Myocyte (in vitro differentiated cells): ENCODE data around the gene ACSS1. TPM values are rescaled to one million over a fixed set of nuclear protein-coding genes. Genes with fewer than 3 reads are reported as not detected.
A peak's percentile ranks its signal among the peaks of the same experiment; 100 is the strongest.

Experiments
- DNase-seq: peaks from one replicate; pipeline ENCODE4 v3.0.0-alpha.2; 2012; ENCODE audit warnings: low read depth
- total RNA-seq: library from RNA; depleted of rRNA; stranded (reverse); fragments of >200 nt; gene quantifications from 2 replicates; pipeline ENCODE4 v1.2.3, GENCODE V29; 2014

The ACSS1 gene
- total RNA-seq, 1 donor from 2014 or later = 1.3 TPM

DNA sequence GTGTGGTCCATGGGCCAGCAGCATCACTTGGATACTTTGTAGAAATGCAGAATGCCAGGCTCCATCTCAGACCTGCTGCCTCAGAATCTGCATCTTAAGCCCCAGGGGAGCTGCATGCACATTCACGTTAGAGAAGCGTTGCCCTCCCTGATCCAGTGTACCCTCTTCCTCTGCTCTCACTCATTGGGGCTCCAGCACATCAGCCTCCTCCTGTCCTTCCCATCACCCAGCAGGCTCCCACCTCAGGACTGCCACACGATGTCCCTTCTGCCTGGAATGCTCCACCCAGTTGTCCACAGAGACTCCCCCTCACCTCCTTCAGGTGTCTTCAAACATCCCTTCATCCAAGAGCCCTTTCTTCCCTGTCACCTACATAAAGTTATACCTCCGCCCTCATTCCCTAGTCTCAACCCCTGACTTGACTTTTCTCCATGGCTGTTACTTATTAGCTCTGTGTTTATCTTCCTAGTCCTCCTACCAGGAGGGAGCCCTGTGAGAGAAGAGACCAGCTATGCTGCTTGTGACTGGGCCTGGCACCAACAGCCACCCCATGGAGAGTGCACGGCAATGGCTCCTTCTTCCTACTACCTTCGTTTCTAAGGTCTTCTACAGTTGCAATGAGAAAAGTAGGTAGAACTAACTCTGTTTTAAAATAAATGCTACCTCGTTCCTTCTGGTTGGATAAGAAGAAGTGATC lies 3.3 kb upstream of the ACSS1 start:
- no peak for DNase-seq

DNA sequence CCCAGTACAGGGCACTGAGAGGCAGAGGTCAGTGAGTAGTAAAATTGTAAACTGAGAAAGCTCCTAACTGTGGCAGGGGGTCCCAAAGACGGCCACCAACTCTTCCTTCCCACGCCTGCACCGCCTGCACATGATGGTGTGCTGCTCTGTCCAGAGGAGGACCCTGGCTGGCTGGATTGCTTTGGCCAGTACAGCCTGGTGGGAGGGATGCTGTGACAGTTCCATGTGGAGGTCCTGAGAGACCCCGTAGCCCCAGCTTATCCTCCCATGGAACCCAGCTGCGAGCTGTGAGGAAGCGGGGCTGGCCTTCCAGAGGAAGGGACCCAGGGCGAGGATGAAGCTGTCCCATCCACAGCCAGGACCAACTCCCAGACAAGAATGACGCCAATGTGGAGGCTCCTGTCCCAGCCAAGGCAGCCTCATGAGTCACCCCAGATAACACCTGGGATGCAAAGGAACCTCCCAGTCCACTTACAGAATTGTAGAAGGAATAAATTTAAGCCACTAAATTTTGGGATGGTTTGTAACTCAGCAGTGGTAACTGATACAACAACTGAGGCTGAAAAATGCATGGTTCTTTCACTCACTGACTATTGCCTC lies 2.0 kb upstream of the ACSS1 start:
- DNase-seq = no peak

DNA sequence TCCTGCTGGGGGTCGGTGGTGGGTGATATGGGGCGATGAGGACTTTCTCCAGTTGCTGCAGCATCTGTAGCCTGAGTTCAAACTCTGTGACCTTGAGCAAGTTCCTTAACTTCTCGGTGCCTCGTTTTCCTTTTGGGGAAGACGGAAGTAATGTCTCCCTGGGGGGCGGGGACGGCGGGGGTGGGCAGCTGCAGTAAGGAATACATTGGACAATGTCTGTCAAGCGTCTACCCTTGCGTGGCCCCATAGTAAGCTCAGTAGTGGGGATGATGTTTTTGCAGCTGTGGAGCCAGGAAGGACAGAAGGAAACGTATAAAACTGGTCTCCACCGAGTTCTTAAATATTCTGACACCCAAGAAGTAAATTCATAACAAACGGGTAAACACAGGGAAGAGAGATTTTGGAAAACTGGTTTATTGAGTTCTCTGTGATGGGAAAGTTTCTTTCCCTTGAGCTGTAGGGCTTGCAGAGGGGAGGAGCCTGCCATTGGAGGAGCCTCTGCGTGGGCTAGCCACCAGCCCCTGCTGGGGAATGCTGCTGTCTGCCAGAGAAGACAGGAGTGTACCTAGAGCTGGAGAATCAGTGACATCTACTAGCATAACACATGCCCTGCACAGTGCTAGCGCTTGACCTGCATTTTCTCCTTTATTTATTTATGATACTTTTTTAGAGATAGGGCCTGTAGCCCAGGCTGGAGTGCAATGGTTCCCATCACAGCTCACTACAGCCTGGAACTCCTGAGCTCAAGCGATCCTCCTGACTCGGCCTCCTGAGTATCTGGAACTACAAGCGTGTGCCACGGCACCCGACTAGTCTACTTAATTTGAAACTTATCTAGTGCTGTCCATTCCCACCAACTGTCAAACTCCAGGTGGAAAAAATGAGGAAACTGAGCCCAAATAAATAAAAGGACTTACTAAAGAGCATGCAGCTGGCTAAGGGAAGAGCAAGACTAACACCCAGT lies 1.2 kb upstream of the ACSS1 start:
- DNase-seq = no peak

DNA sequence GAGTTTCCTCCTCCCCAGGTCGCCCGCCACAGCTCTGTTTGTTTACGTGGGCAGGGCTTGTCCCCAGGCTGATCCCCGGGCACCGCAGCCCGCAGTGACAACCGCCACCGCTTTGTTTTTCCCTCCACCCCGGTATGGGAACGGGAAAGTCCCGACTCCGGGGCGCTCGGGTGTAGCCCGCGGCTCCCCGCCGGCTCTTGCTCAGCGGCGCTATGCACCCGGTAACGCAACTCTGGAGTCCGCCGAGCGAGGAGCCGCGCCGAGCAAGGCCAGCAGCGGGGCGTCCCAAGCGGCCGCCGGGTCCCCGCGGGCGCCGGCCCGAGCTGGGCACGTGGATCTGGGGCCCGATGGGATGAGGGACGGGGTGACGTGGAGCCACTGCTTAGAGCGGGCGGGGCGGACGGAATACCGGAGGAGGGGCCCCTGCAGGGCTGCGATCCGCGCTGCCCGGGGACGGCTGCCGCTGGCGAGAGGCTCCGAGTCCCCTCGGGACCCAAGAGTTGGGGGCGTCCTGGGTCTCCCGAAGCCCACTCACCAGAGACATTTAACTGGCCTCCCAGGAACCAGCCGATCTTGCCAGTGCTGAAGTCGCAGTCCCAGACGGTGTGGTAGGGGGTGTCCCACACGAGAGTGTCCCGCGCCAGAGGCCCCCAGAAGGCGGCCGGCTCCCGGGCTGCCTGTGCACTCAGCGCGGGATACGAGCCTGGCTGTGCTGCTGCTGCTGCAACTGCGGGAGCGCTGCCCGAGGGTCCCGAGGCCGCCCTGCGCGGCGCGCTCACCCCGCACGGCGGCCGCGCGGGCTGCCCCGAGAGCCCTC lies 497 bp downstream of the ACSS1 start:
- DNase-seq = peak; percentile 47

DNA sequence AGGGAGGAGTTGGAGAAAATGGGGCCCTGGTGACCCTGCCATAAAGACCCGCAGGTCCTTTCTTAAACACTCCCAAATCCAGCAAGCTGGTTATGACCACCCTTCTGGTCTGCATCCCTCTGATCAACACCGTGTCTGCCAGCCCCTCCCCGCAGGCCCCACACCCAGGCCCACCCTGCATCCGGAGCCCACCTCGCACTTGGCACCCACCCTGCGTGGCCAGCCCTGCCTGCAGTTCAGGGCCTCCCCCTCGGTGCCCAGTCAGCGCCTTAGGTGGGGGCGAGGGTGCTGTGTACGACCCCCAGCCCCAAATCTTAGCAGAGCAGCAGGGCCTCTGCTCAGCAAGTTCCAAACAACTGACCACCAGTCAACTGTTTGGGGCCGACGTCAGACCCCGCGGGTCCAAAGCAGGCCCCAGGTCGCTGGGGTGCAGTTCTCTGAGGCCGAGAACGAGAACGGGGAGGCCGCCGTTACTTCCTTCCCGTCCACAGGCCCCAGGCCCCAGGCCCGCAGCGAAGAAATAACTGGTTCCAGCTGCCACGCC lies 1.2 kb downstream of the ACSS1 start:
- DNase-seq = no peak

DNA sequence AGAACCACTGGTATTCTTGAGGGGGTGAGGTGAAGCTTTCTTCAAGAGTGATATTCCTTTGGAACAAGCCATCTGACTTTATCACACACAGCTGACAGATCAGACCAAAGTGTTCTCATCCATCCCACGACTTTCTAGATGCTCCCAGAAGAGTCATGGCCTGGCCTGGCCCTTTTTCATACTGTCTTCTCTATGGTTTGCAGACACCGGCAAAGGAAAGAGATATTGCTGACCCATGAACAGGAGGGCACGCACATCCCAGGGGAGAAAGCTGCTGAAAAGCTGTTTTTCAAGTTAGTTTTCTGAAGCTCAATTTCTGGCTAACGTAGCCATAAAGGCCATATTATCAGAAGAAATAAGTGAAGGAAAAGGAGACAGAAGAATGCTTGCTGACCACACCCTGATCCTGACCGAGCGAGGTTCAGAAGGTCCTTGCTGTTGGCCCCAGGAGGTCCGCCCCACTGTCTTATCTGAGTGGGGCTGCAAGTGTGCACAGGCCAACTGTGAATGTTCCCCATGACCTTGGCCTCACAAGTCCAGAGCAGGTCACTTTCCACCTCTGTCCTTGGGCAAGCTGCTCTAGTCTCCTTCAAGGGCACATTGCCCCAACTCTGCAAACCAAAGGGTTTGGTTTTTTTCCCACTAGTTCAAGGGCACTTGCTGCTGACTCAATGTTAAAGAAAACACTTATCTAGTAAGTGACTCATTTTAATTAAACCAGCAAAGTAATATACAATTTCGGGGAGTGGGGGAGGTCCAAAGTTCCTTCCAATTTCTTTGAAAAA lies 2.0 kb downstream of the ACSS1 start:
- DNase-seq = no peak

DNA sequence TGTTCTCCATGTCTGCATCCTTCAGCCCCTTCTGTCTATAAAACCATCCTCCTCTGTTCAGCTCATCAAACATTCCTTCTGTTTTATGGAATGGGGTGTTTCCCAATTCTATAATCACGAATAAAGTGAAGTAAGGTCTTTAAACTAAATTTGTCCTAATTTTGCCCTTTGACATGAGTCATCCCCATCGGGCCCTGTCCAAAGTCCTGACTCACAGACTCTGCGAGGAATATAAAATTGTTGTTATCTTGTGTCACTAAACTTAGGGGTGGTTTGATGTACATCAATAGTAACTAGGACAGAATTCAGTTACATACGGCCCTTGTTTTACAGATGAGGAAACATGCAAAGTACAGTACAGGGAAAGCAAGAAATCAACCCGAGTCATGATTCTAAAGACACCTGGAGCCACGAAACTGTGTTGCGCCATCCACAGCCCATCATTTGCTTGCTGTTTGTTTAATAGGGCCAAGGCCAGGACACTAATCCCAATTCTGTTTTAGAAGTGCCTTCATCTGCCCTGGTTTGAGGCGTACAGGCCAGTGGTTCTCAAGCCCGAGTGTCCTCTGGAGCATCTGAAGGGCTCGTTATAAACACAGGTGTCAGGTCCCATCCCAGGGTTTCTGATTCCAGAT lies 2.8 kb downstream of the ACSS1 start:
- peak; percentile 39 for DNase-seq

DNA sequence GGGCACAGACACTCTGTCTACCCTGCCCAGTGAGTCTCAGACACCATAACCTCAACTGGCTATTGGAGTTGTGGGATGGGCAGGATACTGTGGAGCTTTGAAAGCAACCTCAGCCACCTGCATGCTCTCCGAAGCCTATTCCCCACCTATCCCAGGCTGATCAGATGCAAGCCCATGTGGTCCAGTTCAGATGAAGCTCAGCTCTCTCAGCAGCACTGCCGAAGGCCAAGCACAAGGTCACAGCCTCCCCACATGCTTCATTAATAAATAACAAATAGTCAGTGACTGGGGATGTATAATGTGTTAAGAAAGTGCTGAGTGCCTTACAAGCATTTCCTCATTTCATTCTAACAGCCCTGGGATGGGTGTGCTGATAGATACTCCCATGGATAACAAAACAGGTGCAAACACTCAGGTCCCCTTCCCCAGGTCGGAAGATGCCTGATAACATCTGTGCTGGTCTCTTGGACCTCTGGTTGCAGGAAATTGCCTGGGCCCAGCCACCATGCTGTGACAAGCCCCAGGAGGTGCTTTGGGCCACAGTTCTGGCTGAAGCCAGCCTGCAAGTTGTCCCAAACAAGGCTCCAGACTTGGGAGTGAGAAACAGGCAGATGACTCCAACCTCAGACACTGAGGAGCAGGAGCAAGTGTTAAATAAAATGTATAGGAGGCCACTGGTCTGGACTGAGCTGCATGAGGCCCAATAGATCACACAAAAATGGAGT lies 3.7 kb downstream of the ACSS1 start:
- no peak for DNase-seq

DNA sequence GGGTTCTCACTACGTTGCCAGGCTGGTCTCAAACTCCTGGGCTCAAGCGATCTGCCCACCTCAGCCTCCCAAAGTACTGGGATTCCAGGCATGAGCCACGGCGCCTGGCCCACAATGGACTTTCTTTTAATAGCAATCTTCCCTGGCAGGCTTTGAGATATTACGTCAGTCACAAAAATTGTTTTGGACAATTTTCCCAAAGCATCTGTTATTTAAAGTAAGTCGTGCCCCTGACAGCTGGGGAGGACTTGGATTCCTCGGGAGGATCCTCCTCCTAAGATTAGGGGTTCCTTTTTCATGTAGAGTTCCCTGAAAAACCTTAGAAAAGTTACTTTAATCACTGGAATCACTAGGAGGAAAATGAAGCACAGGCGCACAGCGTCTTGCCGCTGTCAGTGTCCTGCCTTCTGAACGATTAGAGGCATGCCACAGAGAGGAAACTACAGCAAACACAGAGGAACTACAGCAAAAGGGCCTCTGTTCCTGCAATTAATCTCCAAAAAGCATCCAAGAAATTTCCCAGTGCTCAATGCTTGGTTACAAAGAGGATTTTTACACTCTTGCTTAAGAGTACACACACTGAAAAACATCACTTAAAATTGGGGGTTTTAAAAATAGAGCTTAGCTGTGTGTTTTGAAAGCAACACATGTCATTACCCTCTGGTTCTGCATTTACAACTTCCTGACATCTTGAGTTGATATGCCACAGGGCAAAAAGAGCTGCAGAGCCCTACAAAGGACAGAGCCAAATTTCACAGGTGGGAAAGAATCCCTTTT lies 4.5 kb downstream of the ACSS1 start:
- peak; percentile 92 for DNase-seq

DNA sequence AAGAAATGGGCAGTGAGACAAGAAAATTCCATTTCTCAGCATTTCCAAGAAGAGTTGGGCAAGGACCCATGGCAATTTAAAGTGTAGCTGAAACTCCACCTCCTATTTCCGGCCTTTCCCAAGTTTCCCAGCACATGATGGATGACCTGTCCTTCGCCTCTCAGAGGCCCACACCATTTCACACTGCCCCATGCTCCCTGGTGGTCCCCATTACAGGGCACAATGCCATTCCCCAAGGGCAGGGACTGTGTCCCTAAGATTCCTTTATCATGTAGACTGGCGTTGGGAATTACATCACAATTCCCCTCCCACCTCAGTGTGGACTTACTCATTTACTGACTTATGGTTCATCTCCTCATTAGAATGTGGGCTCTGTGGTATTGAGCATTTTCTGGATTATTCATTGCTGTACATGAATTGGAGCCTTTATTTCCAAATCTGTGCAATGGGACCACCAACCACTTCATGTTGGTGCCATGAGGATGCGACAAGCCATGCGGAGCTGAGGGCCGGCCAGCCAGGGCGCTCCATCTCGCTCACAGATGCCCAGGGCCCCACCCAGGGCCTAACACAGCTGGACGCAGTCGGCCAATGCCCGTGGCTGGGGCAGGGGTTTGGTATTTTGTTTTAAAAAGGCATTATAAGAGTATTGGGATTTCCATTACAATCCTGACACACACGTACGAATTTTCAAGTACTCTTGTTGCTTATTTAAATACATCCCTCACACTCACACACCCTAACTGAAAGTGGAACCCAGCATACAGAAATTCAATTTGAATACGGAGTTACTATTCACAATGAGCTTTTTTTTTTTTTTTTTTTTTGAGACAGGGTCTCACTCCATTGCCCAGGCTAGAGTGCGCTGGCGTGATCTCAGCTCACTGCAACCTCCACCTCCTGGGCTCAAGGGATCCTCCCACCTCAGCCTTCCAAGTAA lies 5.4 kb downstream of the ACSS1 start:
- DNase-seq = no peak

DNA sequence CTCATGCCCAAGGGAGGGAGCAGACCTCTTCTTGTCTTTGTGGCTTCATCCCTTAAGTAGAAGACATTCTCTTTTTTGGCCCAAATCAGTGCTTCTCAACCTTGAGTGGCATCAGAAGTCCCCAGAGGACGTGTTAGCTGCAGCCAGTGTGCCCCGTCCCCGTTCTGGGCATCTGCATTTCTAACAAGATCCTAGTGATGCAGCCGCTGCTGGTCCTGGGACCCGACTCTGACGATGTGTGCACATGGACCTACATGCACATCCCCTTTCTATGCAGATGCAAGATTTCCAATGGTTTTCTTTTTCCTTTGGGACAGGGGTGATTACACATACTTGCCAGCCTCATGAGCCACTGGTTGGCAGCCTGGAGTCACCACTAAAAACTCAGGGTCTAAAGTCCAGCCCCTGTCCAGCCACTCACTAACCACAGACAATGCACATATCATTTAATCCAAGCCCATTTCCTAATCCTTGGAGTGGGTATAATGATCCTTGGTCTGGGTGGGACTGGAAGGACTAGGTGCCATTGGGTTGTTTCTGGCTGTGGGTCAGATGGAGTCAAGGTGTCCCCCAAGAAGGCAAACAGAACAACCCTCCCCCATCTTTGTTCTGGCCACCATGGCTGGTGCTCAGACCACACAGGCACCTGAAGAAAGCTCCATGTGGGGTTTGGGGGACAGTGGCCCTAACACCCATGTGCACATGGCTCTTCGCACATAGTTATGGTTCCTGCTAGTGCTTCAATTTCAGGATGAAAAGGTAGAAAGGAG lies 6.4 kb downstream of the ACSS1 start:
- DNase-seq = no peak

DNA sequence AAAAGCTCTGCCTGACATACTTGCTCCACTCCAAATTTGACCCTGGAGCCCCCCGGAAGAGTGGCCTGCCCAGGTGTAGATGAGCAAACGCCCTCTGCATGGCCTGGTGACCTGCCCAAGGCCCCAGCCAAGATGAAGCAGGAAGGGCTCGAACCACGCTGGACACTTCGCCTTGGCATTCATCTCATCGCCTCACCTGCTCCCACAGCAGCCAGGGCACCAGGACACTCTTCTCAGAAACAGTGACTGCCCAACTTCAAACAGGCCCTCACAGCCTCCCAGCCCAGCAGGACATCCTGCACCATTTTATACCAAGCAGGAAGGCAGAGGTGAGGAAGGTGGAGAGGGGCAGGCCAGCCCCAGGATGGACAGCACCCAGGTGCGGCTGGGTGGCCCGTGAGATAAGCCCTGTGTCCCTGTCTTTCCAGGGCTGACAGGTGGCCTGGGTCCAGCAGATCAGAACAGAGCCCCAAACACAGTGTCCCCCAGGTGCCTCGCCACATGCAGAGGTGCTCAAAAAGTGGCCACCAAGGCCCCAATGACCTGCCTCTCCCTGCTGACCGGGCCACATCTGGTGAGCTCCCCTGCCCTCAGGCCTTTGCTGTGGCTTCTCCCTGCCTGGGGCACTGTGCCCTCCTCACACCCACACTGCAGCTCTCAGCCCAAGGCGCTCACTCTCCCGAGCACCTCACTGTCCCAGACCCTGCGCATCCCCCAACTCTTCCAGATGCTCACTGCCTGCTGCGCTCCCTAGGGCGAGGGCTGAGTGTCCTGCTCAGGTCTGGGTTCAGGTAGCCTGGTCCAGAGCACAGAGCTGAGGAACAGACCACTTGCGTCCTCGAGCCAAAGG lies 7.2 kb downstream of the ACSS1 start:
- DNase-seq = no peak

DNA sequence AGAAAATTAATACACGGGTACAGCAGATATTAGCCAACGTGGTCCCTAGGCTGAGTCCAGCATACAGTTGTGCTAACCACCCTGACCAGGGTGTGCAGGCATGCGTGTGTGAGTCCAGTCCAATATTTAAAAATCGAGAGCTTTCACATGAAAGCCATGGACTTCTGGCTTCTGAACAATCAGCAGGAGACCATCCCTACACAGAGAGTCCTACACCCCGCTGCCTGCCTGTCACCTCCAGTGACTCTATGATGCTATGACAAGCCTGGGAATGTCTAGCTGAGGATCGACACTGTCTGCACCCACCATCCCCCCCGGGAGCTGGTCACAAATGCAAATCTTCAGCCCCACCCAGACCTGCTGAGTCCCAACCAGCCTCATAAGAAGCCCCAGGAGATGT lies 7.9 kb downstream of the ACSS1 start:
- DNase-seq = no peak

DNA sequence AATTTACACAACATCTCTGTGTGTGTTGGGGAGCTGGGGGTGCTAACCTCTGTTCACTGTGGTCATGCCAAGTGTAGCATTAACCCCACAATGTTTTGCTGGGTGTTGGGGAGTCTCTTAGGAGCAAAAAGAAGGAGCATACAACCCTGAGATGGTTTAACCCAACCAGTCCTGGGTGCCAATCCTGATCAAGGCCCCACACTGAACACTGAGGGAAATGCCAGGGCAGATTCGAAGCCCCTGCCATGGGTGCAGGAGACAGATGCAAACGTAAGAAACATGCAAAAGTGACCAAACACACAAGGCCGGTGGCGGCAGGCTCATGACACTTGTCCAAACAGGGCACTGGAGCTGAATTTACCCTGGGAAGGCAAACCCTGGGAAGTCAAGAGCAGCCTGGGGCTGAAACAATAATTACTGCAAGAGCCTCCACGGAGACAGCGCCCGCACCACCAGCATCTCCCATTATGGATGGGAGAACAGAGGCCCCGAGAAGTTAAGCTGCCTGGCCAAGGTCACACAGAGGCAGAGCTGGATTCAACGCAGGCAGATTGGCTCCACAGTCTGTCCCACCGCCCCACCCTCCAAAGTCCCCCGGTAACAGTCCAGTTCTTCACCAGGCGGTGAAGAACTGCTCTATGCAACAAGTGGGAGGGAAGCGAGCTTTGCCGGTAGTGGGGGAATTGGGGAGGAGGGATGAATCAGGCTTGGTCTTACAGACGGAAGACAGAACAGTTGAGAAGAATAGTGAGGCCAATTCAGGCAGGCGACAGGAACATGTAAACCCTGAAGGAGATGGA lies 8.5 kb downstream of the ACSS1 start:
- no peak for DNase-seq
